IPS-15b (cell line): ENCODE results near the gene CRABP1.

ENCODE experiments used
- H3K27me3 ChIP-seq: one replicate; pipeline ENCODE4 v1.6.1; 2013; ENCODE audit warnings: low read length; ENCODE audit not compliant: control insufficient read depth, insufficient read depth
- H3K36me3 ChIP-seq: one replicate; pipeline ENCODE4 v1.6.1; 2013; ENCODE audit warnings: low read length; ENCODE audit not compliant: control insufficient read depth, insufficient read depth
- H3K4me1 ChIP-seq: one replicate; pipeline ENCODE4 v1.6.1; 2013; ENCODE audit warnings: mild to moderate bottlenecking, low read length; ENCODE audit not compliant: control insufficient read depth, insufficient read depth
- H3K4me3 ChIP-seq: one replicate; pipeline ENCODE4 v1.5.1; 2013; ENCODE audit warnings: low read depth, low read length
- H3K9ac ChIP-seq: one replicate; pipeline ENCODE4 v1.6.1; 2013; ENCODE audit warnings: low read depth, mild to moderate bottlenecking, low read length
- H3K9me3 ChIP-seq: one replicate; pipeline ENCODE4 v1.6.1; 2013; ENCODE audit warnings: mild to moderate bottlenecking, low read length; ENCODE audit not compliant: control insufficient read depth, insufficient read depth

Gene CRABP1

DNA sequence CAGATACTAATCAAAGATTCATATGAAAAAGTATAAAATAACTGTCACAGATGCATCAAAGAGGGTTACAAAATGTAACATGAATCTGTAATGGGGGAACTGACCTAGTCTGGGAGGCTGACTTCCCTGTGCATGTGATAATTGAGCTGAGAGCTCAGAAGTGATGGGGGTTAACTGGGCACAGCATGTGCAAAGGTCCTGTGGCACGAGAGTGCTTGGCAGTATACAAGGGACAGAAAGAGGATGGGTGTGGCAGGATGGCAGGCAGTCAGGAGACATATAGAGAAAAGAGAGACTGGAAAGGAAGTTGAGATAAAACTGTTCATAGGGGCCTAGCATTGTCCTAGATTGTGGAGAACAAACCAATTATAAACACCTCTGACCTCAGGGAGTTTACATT lies 50.1 kb downstream of the CRABP1 start:
- Histone ChIP-seq H3K4me3 (no peak overlapping the region), H3K9me3 (no peaks in the 10 kb centered on the region), H3K4me1 (peaks cover 26% of the 10 kb centered on the region), H3K36me3 (no peaks in the 10 kb centered on the region), H3K9ac (no peak overlapping the region), H3K27me3 (no peaks in the 10 kb centered on the region)

DNA sequence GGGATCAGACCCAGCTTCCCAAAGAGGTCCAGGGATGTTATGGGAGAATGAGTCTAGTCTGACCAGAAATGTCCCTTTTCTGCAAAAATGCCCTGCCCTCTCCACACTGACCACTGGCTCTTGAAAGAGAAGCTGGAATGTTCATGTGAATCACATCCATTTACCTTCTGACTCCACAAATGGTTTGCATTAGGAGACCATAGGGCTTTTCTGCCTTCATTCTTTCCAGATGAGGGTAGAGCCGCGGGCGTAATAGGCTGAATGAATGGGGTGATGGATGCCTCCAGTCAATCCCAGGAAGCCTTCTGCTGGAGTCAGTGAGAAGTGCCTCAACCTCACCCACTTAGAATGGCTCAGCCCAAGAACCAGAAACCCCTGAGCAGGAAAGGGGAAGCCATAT lies 50.7 kb downstream of the CRABP1 start:
- no peak overlapping the region for H3K4me3 ChIP-seq
- no peaks in the 10 kb centered on the region for H3K27me3 ChIP-seq
- no peaks in the 10 kb centered on the region for H3K9me3 ChIP-seq
- H3K36me3 ChIP-seq = no peaks in the 10 kb centered on the region
- H3K9ac ChIP-seq = no peak overlapping the region
- H3K4me1 ChIP-seq = peaks cover 30% of the 10 kb centered on the region

GRCh38 chr15:78391781-78392180 lies 51.6 kb downstream of the CRABP1 start:
- H3K4me3 ChIP-seq = no peak overlapping the region
- H3K36me3 ChIP-seq = no peaks in the 10 kb centered on the region
- peaks cover 29% of the 10 kb centered on the region for H3K4me1 ChIP-seq
- H3K9me3 ChIP-seq = no peaks in the 10 kb centered on the region
- H3K9ac ChIP-seq = no peak overlapping the region
- no peaks in the 10 kb centered on the region for H3K27me3 ChIP-seq

DNA sequence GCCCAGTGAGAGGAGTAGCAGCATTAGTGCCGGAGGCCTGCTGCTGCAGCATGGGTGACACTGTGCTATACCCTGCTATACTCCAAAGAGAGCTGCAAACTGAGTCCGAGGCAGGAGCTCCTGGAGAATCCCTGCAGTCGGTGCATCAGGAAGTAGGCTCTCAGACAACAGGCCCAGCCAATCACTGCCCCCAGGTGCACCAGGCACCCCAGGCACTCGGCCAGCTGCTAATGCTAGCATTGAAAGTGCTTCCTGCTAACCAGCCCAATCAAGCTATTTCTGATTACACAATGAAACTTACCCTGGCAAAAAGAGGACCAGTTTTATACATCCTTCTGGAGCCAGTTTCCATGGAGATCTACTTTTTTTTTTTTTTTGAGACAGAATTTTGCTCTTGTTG lies 52.3 kb downstream of the CRABP1 start:
- Histone ChIP-seq H3K36me3 (no peaks in the 10 kb centered on the region), H3K4me1 (peaks cover 26% of the 10 kb centered on the region), H3K9ac (no peak overlapping the region), H3K27me3 (no peaks in the 10 kb centered on the region), H3K9me3 (no peaks in the 10 kb centered on the region), H3K4me3 (no peak overlapping the region)

GRCh38 chr15:78393137-78393536 lies 53.0 kb downstream of the CRABP1 start:
- Histone ChIP-seq H3K4me3 (no peak overlapping the region), H3K9me3 (no peaks in the 10 kb centered on the region), H3K4me1 (peaks cover 25% of the 10 kb centered on the region), H3K27me3 (no peaks in the 10 kb centered on the region), H3K36me3 (no peaks in the 10 kb centered on the region), H3K9ac (no peak overlapping the region)

- Histone ChIP-seq H3K4me1 (peaks cover 22% of the 10 kb centered on the region), H3K4me3 (no peak overlapping the region), H3K36me3 (no peaks in the 10 kb centered on the region), H3K27me3 (no peaks in the 10 kb centered on the region), H3K9ac (no peak overlapping the region), H3K9me3 (no peaks in the 10 kb centered on the region)
Observed at GRCh38 chr15:78394026-78394425, 53.9 kb downstream of the CRABP1 start.

DNA sequence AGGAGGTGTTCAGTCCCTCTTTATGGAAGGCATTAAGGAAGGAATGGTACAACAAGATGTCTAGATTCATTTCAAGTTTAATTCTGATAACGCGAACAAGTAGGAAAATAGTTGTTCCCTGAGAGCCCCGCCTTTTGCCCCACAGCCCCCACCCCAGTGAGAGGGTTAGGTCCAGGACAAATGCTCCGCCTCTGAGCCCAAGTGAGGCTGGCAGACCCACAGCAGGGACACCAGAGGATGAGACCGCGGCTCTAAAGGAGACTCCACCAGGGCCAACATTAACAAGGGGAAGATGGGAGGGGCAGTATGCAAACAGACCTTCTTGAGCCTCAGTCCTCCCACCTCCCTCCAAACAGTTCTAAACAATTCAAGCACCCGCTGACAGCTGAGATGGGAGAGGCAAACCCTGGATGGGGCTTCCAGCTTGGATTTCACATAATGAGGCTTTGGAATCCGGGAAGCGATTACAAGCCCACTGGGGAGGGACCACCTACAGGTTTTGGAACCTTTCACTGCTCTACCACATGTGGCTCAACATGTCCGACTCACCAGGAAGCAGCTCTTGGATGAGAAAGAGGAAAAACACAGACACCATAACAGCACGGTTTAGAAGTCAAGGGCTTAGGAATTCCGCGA lies 54.9 kb downstream of the CRABP1 start:
- Histone ChIP-seq H3K36me3 (no peaks in the 10 kb centered on the region), H3K4me3 (no peak overlapping the region), H3K9ac (no peak overlapping the region), H3K27me3 (no peaks in the 10 kb centered on the region), H3K4me1 (peaks cover 18% of the 10 kb centered on the region), H3K9me3 (no peaks in the 10 kb centered on the region)

- Histone ChIP-seq H3K4me3 (no peak overlapping the region), H3K4me1 (peaks cover 18% of the 10 kb centered on the region), H3K27me3 (no peaks in the 10 kb centered on the region), H3K36me3 (no peaks in the 10 kb centered on the region), H3K9ac (no peak overlapping the region), H3K9me3 (no peaks in the 10 kb centered on the region)
Observed at GRCh38 chr15:78396186-78396814, 56.1 kb downstream of the CRABP1 start.

DNA sequence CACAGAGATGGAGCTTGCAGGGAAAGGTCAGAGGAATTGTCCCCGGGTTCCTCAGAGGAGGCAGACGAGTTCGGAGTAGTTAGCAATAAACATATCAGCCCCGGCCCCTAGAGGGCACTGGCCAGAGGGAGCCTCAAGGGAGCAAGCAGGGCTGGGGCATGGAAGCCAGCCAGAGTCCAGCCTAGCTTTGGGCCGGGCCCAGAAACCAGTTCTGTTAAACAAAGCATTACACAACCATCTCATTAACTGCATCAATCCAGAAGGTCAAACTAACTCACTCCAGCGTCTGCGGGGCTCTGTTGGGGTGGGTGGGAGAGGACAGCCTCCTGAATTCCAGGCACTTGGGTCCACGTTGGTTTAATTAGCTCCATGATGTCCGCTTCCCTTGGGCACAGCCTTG lies 56.8 kb downstream of the CRABP1 start:
- no peaks in the 10 kb centered on the region for H3K9me3 ChIP-seq

DNA sequence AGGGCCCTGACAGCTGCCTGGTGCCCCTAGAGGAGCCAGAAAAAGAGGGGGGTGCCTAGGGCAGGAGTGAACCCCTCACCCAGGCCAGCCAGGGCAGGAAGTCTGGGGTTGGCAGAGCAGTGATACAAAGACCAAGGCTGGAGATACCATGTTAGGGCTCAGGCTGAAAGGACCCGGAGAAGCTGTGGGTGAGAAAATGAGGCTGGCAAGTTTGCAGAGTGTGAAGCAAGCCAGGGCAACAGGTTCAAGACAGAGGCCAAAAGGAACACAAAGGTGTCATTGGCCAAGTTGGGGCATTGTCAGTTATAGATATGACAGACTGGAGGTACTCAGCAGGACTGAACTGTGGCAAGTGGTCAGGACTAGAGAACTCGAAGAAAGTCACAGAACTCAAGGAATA lies 57.2 kb downstream of the CRABP1 start:
- H3K4me3 ChIP-seq = no peak overlapping the region
- H3K4me1 ChIP-seq = peaks cover 18% of the 10 kb centered on the region
- H3K27me3 ChIP-seq = no peaks in the 10 kb centered on the region
- H3K9me3 ChIP-seq = no peaks in the 10 kb centered on the region
- H3K36me3 ChIP-seq = no peaks in the 10 kb centered on the region
- no peak overlapping the region for H3K9ac ChIP-seq

More for the DNA sequence above, 56.8 kb downstream of the CRABP1 start:
- Histone ChIP-seq H3K27me3 (no peaks in the 10 kb centered on the region), H3K36me3 (no peaks in the 10 kb centered on the region), H3K4me3 (no peak overlapping the region), H3K4me1 (peaks cover 18% of the 10 kb centered on the region), H3K9ac (no peak overlapping the region)
